Stimulated activated CD4-positive, alpha-beta T cell treated with anti-CD3 and anti-CD28 coated beads, TNF-alpha, amount 100 ng/mL, for 24 hours (primary cell): ENCODE results near the gene MED10.

Experiments
- DNase-seq, 3 experiments: peaks; one replicate each; pipeline ENCODE4 v3.0.0-alpha.2; 2020; ENCODE audit warnings: low read depth in 3 of 3

Gene MED10

DNA sequence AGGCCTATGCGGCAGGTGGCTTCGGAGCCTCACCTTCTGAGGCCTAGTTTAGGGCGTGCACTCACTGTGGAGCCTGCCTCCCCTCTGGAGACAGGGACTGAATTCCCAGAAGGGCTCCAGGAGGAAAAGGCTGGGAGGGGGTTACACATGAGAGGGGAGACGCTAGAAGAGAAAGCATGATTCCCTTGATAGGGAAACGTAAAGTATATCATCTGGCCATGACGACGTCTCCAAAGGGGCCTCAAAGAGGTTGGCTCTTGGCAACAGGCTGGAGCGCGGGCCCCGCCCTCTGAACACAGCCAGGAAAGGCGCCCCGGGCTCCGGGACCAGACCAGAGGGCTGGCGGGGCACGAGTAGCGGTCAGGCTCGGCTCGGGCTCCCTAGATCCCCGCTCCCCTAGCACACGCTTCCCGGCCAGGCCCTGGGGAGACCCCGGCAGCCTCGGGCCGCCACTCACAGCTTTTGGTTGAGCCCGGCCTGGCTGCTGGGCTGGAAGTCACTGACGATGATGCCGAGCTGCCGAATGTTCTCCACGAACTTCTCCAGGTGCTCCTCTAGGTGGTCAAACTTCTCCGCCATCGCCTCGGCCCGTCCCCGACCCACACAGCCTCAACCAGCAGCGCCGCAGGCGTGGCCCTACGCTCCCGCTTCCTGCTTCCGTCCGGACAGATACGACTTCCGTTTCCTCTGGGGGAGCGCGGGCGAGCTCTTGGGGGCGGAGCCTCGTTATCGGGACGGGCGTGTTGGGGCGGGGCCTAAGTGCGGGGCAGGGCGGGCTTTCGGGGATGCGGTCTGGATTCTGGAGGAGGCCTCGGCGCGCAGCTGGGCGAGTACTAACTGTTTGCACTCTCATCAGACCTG, at the start of gene MED10:
TSS of gene MED10 (minus strand) at position 643 of the 861 bp plus-strand sequence. CDS start at position 579, 64 bp downstream.
- peak; percentile 94 to 97 (median 94) for DNase-seq

GRCh38 chr5:6427694-6428093, 49.3 kb upstream of the MED10 start:
- no peak for DNase-seq

- DNase-seq = no peak
Observed at GRCh38 chr5:6424700-6425099, 46.4 kb upstream of the MED10 start.

GRCh38 chr5:6424110-6424659, 45.8 kb upstream of the MED10 start:
- no peak for DNase-seq

DNA sequence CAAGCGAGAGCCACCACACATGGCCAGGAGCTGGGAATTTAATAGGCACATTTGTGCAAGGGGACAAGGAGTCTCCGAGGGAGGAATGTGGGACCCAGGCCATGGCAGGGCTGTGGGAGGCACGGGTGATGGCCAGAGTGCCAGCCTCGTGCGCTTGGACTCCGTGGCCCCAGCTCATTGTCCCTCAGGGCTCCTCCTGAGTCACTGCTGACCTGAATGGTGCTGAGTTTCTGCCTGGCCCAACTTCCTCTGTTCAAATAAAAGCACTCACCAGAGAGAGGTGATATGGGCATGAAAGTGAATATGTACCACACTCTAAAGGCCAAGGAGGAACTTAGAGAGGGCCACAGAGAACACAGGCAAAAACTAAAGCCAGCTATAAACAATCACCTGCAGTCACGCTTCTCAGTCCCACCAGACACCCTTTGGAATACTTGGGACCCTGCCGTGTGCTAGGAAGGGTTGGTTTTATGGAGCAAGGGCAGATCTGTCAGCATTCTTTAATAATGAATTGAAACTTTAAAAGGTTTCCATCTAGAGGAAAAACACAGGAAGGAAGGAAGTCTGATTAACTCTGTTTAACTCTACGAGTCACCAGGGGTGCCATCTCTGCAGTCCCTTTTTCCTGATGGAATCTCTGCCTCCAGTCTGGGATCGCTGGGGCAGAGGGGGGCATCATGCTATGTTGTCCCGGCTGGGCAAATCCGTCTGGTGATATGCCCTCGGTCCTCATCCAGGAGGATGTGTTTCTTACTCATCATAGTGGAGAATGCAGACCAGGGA, 45.2 kb upstream of the MED10 start:
- DNase-seq = no peak

- no peak for DNase-seq
Observed at GRCh38 chr5:6419340-6419852, 41.0 kb upstream of the MED10 start.

DNA sequence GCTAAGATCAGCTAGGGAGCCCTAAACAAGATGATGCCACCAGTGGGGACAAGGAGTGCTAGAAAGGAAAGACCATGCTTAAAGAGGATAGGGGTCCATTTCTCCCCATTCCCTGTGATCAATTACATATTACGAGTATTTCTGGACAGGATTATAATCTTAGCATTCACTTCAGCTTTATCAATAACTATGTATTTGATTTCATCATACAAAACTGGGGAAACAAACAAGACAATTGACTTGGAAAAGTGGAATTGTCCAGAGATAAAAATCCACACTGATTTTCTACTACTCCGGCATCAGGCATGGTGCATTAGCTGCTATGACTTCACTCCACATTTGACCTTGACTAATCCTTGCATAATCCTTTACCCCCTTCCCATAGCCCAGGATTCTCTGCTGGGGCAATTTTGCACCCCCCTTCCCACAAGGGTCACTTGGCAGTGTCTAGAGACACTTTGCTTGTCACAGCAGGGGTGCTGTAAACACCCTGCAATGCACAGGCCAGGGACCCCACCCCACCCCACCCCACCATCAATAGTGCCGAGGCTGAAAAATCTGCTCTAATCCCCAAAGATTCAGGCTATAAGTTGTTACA, 40.4 kb upstream of the MED10 start:
- DNase-seq = no peak

DNA sequence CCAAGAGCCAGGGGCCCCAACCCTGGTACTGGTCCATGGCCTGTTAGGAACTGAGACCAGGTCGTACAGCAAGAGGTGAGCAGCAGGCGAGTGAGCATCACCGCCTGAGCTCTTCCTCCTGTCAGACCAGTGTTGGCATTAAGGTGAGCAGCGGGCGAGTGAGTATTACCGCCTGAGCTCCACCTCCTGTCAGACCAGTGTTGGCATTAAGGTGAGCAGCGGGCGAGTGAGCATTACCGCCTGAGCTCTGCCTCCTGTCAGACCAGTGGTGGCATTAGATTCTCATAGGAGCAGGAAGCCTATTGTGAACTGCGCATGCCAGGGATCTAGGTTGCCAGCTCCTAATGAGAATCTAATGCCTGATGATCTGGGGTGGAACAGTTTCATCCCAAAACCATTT, 39.3 kb upstream of the MED10 start:
- no peak for DNase-seq

- no peak for DNase-seq
Observed at GRCh38 chr5:6412811-6413210, 34.5 kb upstream of the MED10 start.

- no peak for DNase-seq
Observed at GRCh38 chr5:6411141-6411540, 32.8 kb upstream of the MED10 start.

DNA sequence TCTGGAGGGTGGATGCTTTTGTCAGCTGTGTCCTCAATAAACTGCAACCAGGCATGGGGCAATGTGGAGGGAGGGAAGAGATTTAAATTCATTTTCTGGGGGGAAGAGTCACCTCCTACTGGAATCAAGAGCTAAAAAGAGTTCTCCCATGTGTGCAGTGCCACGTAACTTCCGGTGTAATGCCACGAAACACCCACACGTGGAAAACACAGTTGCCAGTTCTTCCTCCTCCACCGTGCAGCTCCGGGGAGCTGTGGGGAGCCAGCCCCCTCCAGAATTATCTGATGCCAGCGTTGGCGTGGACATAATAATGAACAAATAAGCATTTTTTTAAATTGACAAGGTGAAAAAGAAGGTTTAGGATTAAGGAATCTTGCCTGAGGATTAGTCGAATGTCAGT, 32.1 kb upstream of the MED10 start:
- no peak for DNase-seq

DNA sequence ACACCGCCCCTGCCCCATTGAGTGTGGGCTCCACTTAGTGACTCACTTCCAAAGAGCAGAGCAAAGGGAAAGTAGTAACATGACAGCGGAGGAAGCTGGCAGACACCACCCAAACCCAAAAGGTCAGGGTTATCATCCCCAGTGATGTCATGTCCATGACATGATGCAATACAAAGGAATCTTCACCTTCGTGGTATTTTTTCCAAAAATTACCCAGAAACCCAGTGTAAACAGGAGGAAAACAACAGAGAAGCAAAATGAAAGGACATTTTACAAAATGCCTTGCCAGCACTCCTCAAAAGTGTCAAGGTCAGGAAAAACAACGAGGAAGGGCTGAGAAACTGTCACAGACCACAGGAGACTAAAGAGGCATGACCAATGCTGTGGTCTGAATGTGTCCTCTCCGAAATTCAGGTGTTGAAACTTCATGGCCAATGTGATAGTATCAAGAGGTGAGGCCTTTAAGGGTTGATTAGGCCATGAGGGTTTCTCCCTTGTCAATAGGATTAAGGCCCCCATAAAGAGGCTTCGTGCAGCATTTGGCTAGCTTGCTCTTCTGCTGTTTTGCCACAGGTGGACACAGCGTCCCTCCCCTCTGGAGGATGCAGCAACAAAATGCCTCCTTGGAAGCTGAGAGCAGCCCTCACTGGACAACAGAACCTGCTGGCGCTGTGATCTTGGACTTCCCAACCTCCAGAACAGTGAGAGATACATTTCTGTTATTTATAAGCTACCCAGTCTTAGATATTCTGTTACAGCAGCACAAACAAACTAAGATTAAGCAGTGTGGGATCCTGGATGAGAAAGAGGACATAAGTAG, 30.5 kb upstream of the MED10 start:
- no peak for DNase-seq

DNA sequence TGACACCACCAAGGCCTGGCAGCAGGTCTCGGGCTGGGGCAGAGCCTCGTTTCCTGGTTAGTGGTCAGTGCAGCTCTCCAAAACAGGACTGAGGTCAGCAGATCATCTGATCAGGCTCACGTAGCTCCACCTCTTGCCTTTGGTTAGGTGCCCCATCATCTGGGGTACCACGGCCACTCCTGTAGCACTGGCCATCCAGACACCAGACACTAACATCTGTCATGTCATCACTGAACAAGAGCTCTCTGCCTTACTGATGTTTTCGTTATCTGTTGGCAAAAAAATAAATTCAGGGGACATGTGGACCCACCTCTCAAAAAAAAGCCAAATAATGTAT, 29.9 kb upstream of the MED10 start:
- DNase-seq = no peak

- no peak for DNase-seq
Observed at GRCh38 chr5:6407558-6408259, 29.4 kb upstream of the MED10 start.

- DNase-seq = no peak
Observed at GRCh38 chr5:6405591-6405990, 27.2 kb upstream of the MED10 start.

- DNase-seq = no peak
Observed at GRCh38 chr5:6404129-6404528, 25.8 kb upstream of the MED10 start.

DNA sequence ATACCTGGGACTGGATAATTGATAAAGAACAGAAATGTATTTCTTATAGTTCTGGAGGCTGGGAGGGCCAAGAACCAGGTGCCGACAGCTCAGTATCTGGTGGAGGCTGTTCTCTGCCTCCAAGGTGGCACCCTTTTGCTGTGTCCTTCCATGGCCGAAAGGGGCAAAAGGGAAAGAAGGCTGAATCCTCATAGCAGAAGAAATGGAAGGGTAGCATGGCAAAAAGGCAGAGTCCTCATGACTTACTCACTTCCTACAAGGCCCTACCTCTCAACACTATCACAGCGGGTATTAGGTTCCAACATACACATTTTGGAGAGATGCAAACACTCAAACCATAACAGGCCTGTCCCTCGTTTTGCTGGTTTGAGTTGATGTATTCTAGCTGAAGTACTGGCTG, 25.1 kb upstream of the MED10 start:
- DNase-seq = no peak

DNA sequence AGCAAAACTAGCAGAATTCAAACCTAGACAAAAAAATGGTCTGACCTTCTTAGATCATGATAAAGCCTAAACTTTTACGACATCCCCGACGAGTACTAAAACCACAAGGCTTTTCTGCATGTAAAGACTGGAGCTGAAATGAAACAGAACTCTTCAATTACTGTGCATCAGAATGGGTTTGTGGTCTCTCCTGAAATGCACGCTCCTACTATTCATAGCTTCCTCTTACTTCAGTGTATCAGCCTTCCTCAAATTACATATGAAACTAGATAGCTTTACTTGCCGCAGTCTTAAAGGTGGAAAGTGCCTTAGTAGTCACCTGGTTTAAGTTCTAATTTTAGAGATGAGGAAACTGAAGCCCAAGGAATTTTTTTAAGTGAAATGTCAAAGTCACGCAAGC, 24.6 kb upstream of the MED10 start:
- DNase-seq = no peak

- no peak for DNase-seq
Observed at GRCh38 chr5:6401410-6401809, 23.1 kb upstream of the MED10 start.

DNA sequence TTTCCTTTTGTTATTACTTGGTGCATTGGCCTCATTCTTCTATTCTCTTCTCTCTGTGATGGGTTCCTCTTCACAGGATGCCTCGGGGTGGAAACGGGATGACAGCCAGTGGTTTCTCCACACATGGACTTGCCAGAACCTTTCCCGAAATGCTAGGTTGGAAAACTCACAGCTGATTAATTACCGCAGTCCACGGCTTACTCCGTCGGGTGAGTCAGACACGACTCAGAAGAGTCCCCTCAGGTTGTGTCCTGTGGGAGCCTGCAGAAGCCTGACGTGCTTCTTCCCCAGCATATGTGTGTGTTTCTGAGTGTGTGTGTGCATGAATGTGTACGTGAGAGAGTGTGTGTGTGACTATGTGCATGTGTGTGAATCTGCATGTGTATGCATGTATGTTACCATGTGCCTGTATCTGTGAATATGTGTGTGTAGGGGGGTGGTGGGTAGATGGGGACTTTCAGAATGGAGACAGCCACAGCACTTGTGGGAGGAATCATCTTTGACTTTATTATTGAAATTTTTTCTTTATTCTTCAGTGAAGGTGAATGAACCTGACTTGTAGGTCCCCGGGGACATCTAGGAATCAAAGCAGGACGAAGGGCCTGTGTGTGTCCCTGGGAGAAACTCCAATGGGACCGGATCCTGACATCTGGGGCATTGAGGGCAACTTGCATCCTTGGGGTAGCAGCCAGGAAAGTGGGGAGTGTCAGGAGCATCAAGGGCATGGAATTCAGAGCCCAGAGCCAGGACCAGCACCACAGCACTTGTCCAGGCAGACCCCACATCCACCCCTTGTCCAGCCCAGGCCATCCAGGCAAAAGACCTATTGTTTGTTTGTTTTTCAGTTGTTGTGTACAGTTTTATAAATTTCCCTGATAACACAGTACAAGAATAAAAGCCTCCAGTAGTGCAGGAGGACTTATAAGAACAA, 21.9 kb upstream of the MED10 start:
- DNase-seq = no peak
